PC-3 (cell line): ENCODE results near the gene NBAS.

Experiments used
- EZH2phosphoT487 ChIP-seq: fragments of 300-600 bp; sonication (generic); IDR thresholded peaks from 2 replicates; pipeline ENCODE4 v1.6.1; 2018; ENCODE audit warnings: mild to moderate bottlenecking, antibody characterized with exemption, low read length, borderline replicate concordance
- TF ChIP-seq, protein P1 (sequence below): fragments of 300-600 bp; sonication (generic); conservative IDR thresholded peaks from 2 replicates; pipeline ENCODE4 v1.5.1; 2017; ENCODE audit warnings: antibody characterized with exemption, low read depth, mild to moderate bottlenecking, low read length

DNA sequence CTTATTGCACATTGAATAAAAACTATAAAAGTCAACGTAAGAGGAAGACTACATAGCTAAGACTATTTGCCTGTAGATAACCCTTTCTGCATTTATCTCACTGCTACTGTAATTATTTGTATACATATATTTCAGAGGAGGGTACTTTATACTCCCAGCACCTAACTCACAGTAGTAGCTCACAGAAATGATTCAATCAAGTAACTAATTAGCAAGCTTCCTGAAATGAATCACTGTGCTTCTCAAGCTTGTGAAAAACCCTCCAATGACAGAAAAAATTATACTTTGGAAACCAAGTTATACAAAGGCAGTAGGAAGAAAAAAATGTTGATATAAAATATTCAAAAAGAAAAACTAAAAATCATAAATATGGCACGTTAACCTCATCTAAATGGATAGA is 124.9 kb downstream of the NBAS start:
- TF ChIP-seq, protein P1, sequence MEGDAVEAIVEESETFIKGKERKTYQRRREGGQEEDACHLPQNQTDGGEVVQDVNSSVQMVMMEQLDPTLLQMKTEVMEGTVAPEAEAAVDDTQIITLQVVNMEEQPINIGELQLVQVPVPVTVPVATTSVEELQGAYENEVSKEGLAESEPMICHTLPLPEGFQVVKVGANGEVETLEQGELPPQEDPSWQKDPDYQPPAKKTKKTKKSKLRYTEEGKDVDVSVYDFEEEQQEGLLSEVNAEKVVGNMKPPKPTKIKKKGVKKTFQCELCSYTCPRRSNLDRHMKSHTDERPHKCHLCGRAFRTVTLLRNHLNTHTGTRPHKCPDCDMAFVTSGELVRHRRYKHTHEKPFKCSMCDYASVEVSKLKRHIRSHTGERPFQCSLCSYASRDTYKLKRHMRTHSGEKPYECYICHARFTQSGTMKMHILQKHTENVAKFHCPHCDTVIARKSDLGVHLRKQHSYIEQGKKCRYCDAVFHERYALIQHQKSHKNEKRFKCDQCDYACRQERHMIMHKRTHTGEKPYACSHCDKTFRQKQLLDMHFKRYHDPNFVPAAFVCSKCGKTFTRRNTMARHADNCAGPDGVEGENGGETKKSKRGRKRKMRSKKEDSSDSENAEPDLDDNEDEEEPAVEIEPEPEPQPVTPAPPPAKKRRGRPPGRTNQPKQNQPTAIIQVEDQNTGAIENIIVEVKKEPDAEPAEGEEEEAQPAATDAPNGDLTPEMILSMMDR, result no peak
- TF ChIP-seq EZH2phosphoT487, result no peak
